ENCODE data around the gene IL6. TPM values are rescaled to one million over a fixed set of nuclear protein-coding genes. Genes with fewer than 3 reads are reported as not detected.

The IL6 gene
- polyA plus RNA-seq, 1 donor from 2014 or later = not detected

GRCh38 chr7:22757338-22757994, 30.5 kb downstream of the IL6 start:
- H3K27ac ChIP-seq (ENCODE audit: low read length) = no peak overlapping the region
- H3K4me2 ChIP-seq (ENCODE audit: low read length) = no peak overlapping the region
- no peak overlapping the region for H3K9ac ChIP-seq (ENCODE audit: low read length)
- H4K20me1 ChIP-seq (ENCODE audit: insufficient read depth) = no peaks in the 10 kb centered on the region
- H3K9me3 ChIP-seq (ENCODE audit: low read length) = no peaks in the 10 kb centered on the region
- H3K27me3 ChIP-seq (ENCODE audit: insufficient read depth, low read depth, low read length) = no peaks in the 10 kb centered on the region
- no peak overlapping the region for H3K4me3 ChIP-seq (ENCODE audit: low read length)
- no peak for TF ChIP-seq TAF1 (IDR thresholded peaks at IDR 0.05; ENCODE audit: low read depth)
- H3K79me2 ChIP-seq (replicated peaks; ENCODE audit: insufficient read depth, low read length) = no peaks in the 10 kb centered on the region
- H3K9me2 ChIP-seq (ENCODE audit: insufficient read depth, low read length) = no peaks in the 10 kb centered on the region
- H3F3A ChIP-seq (ENCODE audit: insufficient read depth, low read length, poor library complexity, severe bottlenecking) = no peaks in the 10 kb centered on the region
- no peaks in the 10 kb centered on the region for H3K36me3 ChIP-seq (ENCODE audit: insufficient read depth, low read length)
- no peak overlapping the region for H2AFZ ChIP-seq (ENCODE audit: low read depth, low read length)

- Histone ChIP-seq H3K4me3 (ENCODE audit: low read length) (no peak overlapping the region), H3K4me2 (ENCODE audit: low read length) (no peak overlapping the region)
These were observed 31.6 kb downstream of the IL6 start for GRCh38 chr7:22758576-22758975.

More at GRCh38 chr7:22758576-22758975, 31.6 kb downstream of the IL6 start:
- no peaks in the 10 kb centered on the region for H3K79me2 ChIP-seq (replicated peaks; ENCODE audit: insufficient read depth, low read length)
- H3K9me2 ChIP-seq (ENCODE audit: insufficient read depth, low read length) = no peaks in the 10 kb centered on the region
- H4K20me1 ChIP-seq (ENCODE audit: insufficient read depth) = no peaks in the 10 kb centered on the region
- no peak overlapping the region for H3K27ac ChIP-seq (ENCODE audit: low read length)
- H2AFZ ChIP-seq (ENCODE audit: low read depth, low read length) = no peak overlapping the region
- no peaks in the 10 kb centered on the region for H3K27me3 ChIP-seq (ENCODE audit: insufficient read depth, low read depth, low read length)
- TF ChIP-seq SMC3 (conservative IDR thresholded peaks at IDR 0.05; ENCODE audit: poor library complexity) (no peak), TAF1 (IDR thresholded peaks at IDR 0.05; ENCODE audit: low read depth) (no peak), REST (IDR thresholded peaks at IDR 0.05; ENCODE audit: borderline replicate concordance) (no peak), MXI1 (conservative IDR thresholded peaks at IDR 0.05; ENCODE audit: poor library complexity, severe bottlenecking) (no peak), RAD21 (conservative IDR thresholded peaks at IDR 0.05) (no peak), EZH2 (IDR thresholded peaks at IDR 0.05; ENCODE audit: borderline replicate concordance, insufficient read depth, low read length, poor library complexity, severe bottlenecking) (no peak), CTCF (IDR thresholded peaks at IDR 0.05; ENCODE audit: poor library complexity, severe bottlenecking) (no peak), EP300 (conservative IDR thresholded peaks at IDR 0.05; ENCODE audit: poor library complexity, severe bottlenecking) (no peak), POLR2AphosphoS5 (IDR thresholded peaks at IDR 0.05) (no peak)
- no peaks in the 10 kb centered on the region for H3F3A ChIP-seq (ENCODE audit: insufficient read depth, low read length, poor library complexity, severe bottlenecking)
- H3K9me3 ChIP-seq (ENCODE audit: low read length) = no peaks in the 10 kb centered on the region
- H3K9ac ChIP-seq (ENCODE audit: low read length) = no peak overlapping the region
- H3K36me3 ChIP-seq (ENCODE audit: insufficient read depth, low read length) = no peaks in the 10 kb centered on the region

Data from neural cell (in vitro differentiated cells).